Neural progenitor cell (in vitro differentiated cells): ENCODE data around the gene GAGE13. TPM values are rescaled to one million over a fixed set of nuclear protein-coding genes. Genes with fewer than 3 reads are reported as not detected.
"Not testable (repeated sequence)": the region's sequence is repeated elsewhere in the genome, so short reads cannot be mapped to it uniquely, and the experiment has no call there.

ENCODE experiments used
- DNase-seq: peaks from one replicate; pipeline ENCODE4 v3.0.0-alpha.2; 2016; ENCODE audit warnings: low spot score
- H2AFZ ChIP-seq: fragments of 200-600 bp; sonication (generic); replicated peaks from 2 replicates; pipeline ENCODE4 v1.6.1; 2016; ENCODE audit warnings: antibody characterized with exemption
- H3F3A ChIP-seq: fragments of 200-600 bp; sonication (generic); 2 replicates; pipeline ENCODE4 v1.6.1; 2016; ENCODE audit warnings: antibody characterized with exemption, low read depth
- H3K27ac ChIP-seq: fragments of 200-600 bp; sonication (generic); 2 replicates; pipeline ENCODE4 v1.5.1; 2016; ENCODE audit warnings: mild to moderate bottlenecking
- H3K27me3 ChIP-seq: fragments of 200-600 bp; sonication (generic); 2 replicates; pipeline ENCODE4 v1.6.1; 2016; ENCODE audit warnings: mild to moderate bottlenecking, moderate library complexity
- H3K36me3 ChIP-seq: fragments of 200-600 bp; sonication (generic); 2 replicates; pipeline ENCODE4 v1.5.1; 2016
- H3K4me1 ChIP-seq: fragments of 200-600 bp; sonication (generic); 2 replicates; pipeline ENCODE4 v1.6.1; 2016; ENCODE audit warnings: mixed run types
- H3K4me2 ChIP-seq: fragments of 200-600 bp; sonication (generic); 2 replicates; pipeline ENCODE4 v1.6.1; 2016
- H3K4me3 ChIP-seq: fragments of 200-600 bp; sonication (generic); 2 replicates; pipeline ENCODE4 v1.5.1; 2016
- H3K79me2 ChIP-seq: fragments of 200-600 bp; sonication (generic); 2 replicates; pipeline ENCODE4 v1.6.1; 2016; ENCODE audit warnings: low read depth
- H3K9ac ChIP-seq: fragments of 200-600 bp; sonication (generic); 2 replicates; pipeline ENCODE4 v1.6.1; 2016
- H3K9me3 ChIP-seq: fragments of 200-600 bp; sonication (generic); 2 replicates; pipeline ENCODE4 v1.5.1; 2016; ENCODE audit warnings: low read depth
- H4K20me1 ChIP-seq: fragments of 200-600 bp; sonication (generic); 2 replicates; pipeline ENCODE4 v1.6.1; 2016; ENCODE audit warnings: low read depth
- H3K27ac Mint-ChIP-seq: 3 replicates; pipeline ENCODE4 v1.8.0; 2021; ENCODE audit warnings: mixed read lengths
- H3K27me3 Mint-ChIP-seq: 2 replicates; pipeline ENCODE4 v1.8.0; 2022; ENCODE audit warnings: low read depth, mild to moderate bottlenecking, inconsistent platforms, moderate library complexity, mixed read lengths; ENCODE audit not compliant: insufficient read depth
- H3K36me3 Mint-ChIP-seq: 3 replicates; pipeline ENCODE4 v1.8.0; 2021; ENCODE audit warnings: mixed read lengths
- H3K4me1 Mint-ChIP-seq: 3 replicates; pipeline ENCODE4 v1.8.0; 2021; ENCODE audit warnings: mixed read lengths
- H3K4me3 Mint-ChIP-seq: 3 replicates; pipeline ENCODE4 v1.8.0; 2021; ENCODE audit warnings: mild to moderate bottlenecking, moderate library complexity, mixed read lengths
- H3K9me3 Mint-ChIP-seq: 3 replicates; pipeline ENCODE4 v1.8.0; 2020; ENCODE audit warnings: mixed read lengths
- total RNA-seq: library from RNA; depleted of rRNA; stranded (reverse); fragments of >200 nt; gene quantifications from 2 replicates; pipeline ENCODE4 v1.2.3, GENCODE V29; 2015; ENCODE audit warnings: low replicate concordance

Gene GAGE13
- total RNA-seq, 1 donor from 2014 or later, result not detected

GRCh38 chrX:49344496-49345175, 13.3 kb downstream of the GAGE13 start:
- H3K36me3 ChIP-seq, H3K4me2 ChIP-seq, H3K27me3 ChIP-seq, H3F3A ChIP-seq, H3K4me3 ChIP-seq, H3K4me3 Mint-ChIP-seq, H3K9me3 Mint-ChIP-seq, H2AFZ ChIP-seq, H3K9ac ChIP-seq, H3K9me3 ChIP-seq, H3K27ac Mint-ChIP-seq, DNase-seq, H3K4me1 ChIP-seq, H4K20me1 ChIP-seq, H3K4me1 Mint-ChIP-seq, H3K27me3 Mint-ChIP-seq, H3K36me3 Mint-ChIP-seq, H3K27ac ChIP-seq, H3K79me2 ChIP-seq: not testable (repeated sequence)

- H3K36me3 ChIP-seq, H3K79me2 ChIP-seq, H3K9ac ChIP-seq, DNase-seq, H3K4me3 Mint-ChIP-seq, H3K27ac ChIP-seq, H3K4me2 ChIP-seq, H2AFZ ChIP-seq, H3K27me3 Mint-ChIP-seq, H3K4me1 ChIP-seq, H3K4me3 ChIP-seq, H3K36me3 Mint-ChIP-seq, H3K27ac Mint-ChIP-seq, H3K4me1 Mint-ChIP-seq, H3K9me3 ChIP-seq, H3K9me3 Mint-ChIP-seq, H3K27me3 ChIP-seq, H4K20me1 ChIP-seq, H3F3A ChIP-seq: not testable (repeated sequence)
These were observed 14.0 kb downstream of the GAGE13 start for GRCh38 chrX:49345402-49345801.

GRCh38 chrX:49346150-49346549, 14.8 kb downstream of the GAGE13 start:
- not testable (repeated sequence) for H2AFZ ChIP-seq, H3F3A ChIP-seq, H3K9me3 Mint-ChIP-seq, H3K27me3 Mint-ChIP-seq, H3K27me3 ChIP-seq, H3K27ac Mint-ChIP-seq, H3K4me3 ChIP-seq, H3K36me3 Mint-ChIP-seq, H3K4me2 ChIP-seq, H3K79me2 ChIP-seq, H4K20me1 ChIP-seq, H3K4me1 Mint-ChIP-seq, H3K9me3 ChIP-seq, H3K36me3 ChIP-seq, H3K4me3 Mint-ChIP-seq, H3K4me1 ChIP-seq, H3K27ac ChIP-seq, H3K9ac ChIP-seq
- DNase-seq, result peak; percentile 6

Other genes with a start within 250 kb of the GAGE13 start
- gene GPKOW, start 207.8 kb upstream of the GAGE13 start, total RNA-seq, result 11.2 and 20.6 TPM in 2 replicates
- 1.4 and 1.5 TPM in 2 replicates for gene MAGIX, start 168.8 kb upstream of the GAGE13 start, total RNA-seq
- 0.13 and 0.46 TPM in 2 replicates for gene PLP2, start 159.7 kb upstream of the GAGE13 start, total RNA-seq
- gene PRICKLE3, start 145.2 kb upstream of the GAGE13 start, total RNA-seq, result 0.28 and 6.4 TPM in 2 replicates
- 0.07 and 0.62 TPM in 2 replicates for gene SYP, start 131.4 kb upstream of the GAGE13 start, total RNA-seq
- 1.1 and 4.9 TPM in 2 replicates for gene CACNA1F, start 98.2 kb upstream of the GAGE13 start, total RNA-seq
- 10.3 and 20.3 TPM in 2 replicates for gene CCDC22, start 96.1 kb upstream of the GAGE13 start, total RNA-seq
- 0.19 TPM in 1 of 2 replicates, not detected in the other for gene FOXP3, start 66.9 kb upstream of the GAGE13 start, total RNA-seq
- 5.6 and 21.2 TPM in 2 replicates for gene PPP1R3F, start 61.8 kb upstream of the GAGE13 start, total RNA-seq
- gene GAGE10, start 27.9 kb upstream of the GAGE13 start, total RNA-seq, result not detected in 2 replicates
- not detected in 2 replicates for gene GAGE12J, start 9.5 kb upstream of the GAGE13 start, total RNA-seq
- gene GAGE12C, start 200.6 kb downstream of the GAGE13 start, total RNA-seq, result not detected in 2 replicates
- gene GAGE12D, start 210.2 kb downstream of the GAGE13 start, total RNA-seq, result not detected in 2 replicates
- not detected in 2 replicates for gene GAGE12E, start 219.7 kb downstream of the GAGE13 start, total RNA-seq
- gene GAGE12F, start 229.3 kb downstream of the GAGE13 start, total RNA-seq, result not detected in 2 replicates
- not detected in 2 replicates for gene GAGE12G, start 238.8 kb downstream of the GAGE13 start, total RNA-seq
- not detected in 2 replicates for gene GAGE12H, start 248.4 kb downstream of the GAGE13 start, total RNA-seq